IPS-NIHi7 (cell line): Measurements from ENCODE around the gene ZDHHC18.
"Not testable (repeated sequence)": the region's sequence is repeated elsewhere in the genome, so short reads cannot be mapped to it uniquely, and the experiment has no call there.

ENCODE experiments used
- DNase-seq: peaks from one replicate; pipeline ENCODE4 v3.0.0; 2012; ENCODE audit warnings: mixed read lengths; ENCODE audit errors: extremely low spot score

The ZDHHC18 gene

GRCh38 chr1:26858160-26858559 lies 31.7 kb downstream of the ZDHHC18 start:
- DNase-seq: no peak

GRCh38 chr1:26858891-26859640 lies 32.6 kb downstream of the ZDHHC18 start:
- DNase-seq: no peak

- DNase-seq: peak; percentile 39
Observed at GRCh38 chr1:26861286-26861701, 34.8 kb downstream of the ZDHHC18 start.

- DNase-seq: no peak
Observed at GRCh38 chr1:26861889-26862378, 35.4 kb downstream of the ZDHHC18 start.

GRCh38 chr1:26862781-26863684 lies 36.5 kb downstream of the ZDHHC18 start, which contains the start of gene SFN:
Gene SFN (plus strand): TSS chr1:26863149. CDS start chr1:26863213, 64 bp downstream.
- DNase-seq: peak; percentile 84

- no peak for DNase-seq
Observed at GRCh38 chr1:26863685-26864077, 37.2 kb downstream of the ZDHHC18 start.

- peak; percentile 95 for DNase-seq
Observed at GRCh38 chr1:26864610-26865480, 38.4 kb downstream of the ZDHHC18 start.

GRCh38 chr1:26873097-26873496 lies 46.6 kb downstream of the ZDHHC18 start:
- not testable (repeated sequence) for DNase-seq

- DNase-seq: no peak
Observed at GRCh38 chr1:26874896-26875295, 48.4 kb downstream of the ZDHHC18 start.

- DNase-seq: no peak
Observed at GRCh38 chr1:26877326-26877725, 50.8 kb downstream of the ZDHHC18 start.

GRCh38 chr1:26879793-26880192 lies 53.3 kb downstream of the ZDHHC18 start:
- no peak for DNase-seq

GRCh38 chr1:26881611-26882010 lies 55.1 kb downstream of the ZDHHC18 start:
- not testable (repeated sequence) for DNase-seq

- no peak for DNase-seq
Observed at GRCh38 chr1:26882696-26883463, 56.4 kb downstream of the ZDHHC18 start.

- no peak for DNase-seq
Observed at GRCh38 chr1:26887125-26887524, 60.6 kb downstream of the ZDHHC18 start.

GRCh38 chr1:26888231-26888630 lies 61.7 kb downstream of the ZDHHC18 start:
- DNase-seq: no peak

GRCh38 chr1:26889551-26890466 lies 63.3 kb downstream of the ZDHHC18 start, which contains the start of gene GPN2:
Gene GPN2 (minus strand): TSS chr1:26890283. CDS start chr1:26890096, 187 bp downstream.
- DNase-seq: peak; percentile 90

GRCh38 chr1:26890467-26890796 lies 63.9 kb downstream of the ZDHHC18 start:
- DNase-seq: no peak

GRCh38 chr1:26894263-26894662 lies 67.8 kb downstream of the ZDHHC18 start:
- DNase-seq: no peak

GRCh38 chr1:26897351-26897750 lies 70.9 kb downstream of the ZDHHC18 start:
- no peak for DNase-seq
